Measurements from ENCODE around the gene DUSP3.

DUSP3 gene

DNA sequence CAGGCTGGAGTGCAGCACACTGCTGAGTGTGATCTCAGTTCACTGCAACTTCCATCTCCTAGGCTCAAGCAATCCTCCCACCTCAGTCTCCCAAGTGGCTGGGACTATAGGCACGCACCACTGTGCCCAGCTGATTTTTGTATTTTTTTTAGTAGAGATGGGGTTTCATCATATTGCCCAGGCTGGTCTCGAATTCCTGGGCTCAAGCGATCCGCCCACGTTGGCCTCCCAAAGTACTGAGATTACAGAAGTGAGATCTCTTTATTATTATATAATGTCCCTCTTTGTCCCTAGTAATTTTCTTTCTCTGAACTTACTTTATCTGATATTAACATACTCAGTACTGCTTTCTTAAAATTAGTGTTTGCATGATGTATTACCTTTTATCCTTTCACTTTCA is 9.8 kb upstream of the DUSP3 start:
- TF ChIP-seq TAF1 (IDR thresholded peaks at IDR 0.05; ENCODE audit: borderline replicate concordance, insufficient read depth, low read length): no peak
- TF ChIP-seq SIN3A (IDR thresholded peaks at IDR 0.05; ENCODE audit: borderline replicate concordance, insufficient read depth, low read length): no peak
- TF ChIP-seq, protein P1, sequence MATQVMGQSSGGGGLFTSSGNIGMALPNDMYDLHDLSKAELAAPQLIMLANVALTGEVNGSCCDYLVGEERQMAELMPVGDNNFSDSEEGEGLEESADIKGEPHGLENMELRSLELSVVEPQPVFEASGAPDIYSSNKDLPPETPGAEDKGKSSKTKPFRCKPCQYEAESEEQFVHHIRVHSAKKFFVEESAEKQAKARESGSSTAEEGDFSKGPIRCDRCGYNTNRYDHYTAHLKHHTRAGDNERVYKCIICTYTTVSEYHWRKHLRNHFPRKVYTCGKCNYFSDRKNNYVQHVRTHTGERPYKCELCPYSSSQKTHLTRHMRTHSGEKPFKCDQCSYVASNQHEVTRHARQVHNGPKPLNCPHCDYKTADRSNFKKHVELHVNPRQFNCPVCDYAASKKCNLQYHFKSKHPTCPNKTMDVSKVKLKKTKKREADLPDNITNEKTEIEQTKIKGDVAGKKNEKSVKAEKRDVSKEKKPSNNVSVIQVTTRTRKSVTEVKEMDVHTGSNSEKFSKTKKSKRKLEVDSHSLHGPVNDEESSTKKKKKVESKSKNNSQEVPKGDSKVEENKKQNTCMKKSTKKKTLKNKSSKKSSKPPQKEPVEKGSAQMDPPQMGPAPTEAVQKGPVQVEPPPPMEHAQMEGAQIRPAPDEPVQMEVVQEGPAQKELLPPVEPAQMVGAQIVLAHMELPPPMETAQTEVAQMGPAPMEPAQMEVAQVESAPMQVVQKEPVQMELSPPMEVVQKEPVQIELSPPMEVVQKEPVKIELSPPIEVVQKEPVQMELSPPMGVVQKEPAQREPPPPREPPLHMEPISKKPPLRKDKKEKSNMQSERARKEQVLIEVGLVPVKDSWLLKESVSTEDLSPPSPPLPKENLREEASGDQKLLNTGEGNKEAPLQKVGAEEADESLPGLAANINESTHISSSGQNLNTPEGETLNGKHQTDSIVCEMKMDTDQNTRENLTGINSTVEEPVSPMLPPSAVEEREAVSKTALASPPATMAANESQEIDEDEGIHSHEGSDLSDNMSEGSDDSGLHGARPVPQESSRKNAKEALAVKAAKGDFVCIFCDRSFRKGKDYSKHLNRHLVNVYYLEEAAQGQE (IDR thresholded peaks at IDR 0.05; ENCODE audit: insufficient read depth in 1 of 2, low read depth in 2 of 2, low read length in 2 of 2): no peak
- TF ChIP-seq FOXP2 (optimal IDR thresholded peaks at IDR 0.05; ENCODE audit: borderline replicate concordance, extremely low read depth, extremely low read length, insufficient read depth): no peak
- no peak for TF ChIP-seq POLR2AphosphoS5 (IDR thresholded peaks at IDR 0.05; ENCODE audit: low read depth, low read length)

DNA sequence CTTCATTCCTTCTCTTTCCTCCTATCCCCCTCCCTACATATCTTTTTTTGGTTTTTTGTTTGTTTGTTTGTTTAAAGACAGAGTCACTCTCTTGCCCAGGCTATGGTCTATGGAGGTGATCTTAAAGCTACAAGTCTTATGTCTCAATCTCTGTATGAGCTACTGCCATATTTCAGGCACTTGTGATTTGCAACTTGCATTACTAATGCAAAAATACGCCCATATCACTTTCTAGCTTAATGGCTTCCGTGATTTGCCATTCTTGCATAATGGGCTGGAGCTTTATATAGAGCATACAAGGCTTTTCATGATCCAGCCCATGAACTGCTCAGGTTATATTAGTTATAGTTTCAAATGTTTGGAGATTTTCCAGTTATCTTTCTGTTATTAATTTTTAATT is 9.0 kb upstream of the DUSP3 start:
- TF ChIP-seq TAF1 (IDR thresholded peaks at IDR 0.05; ENCODE audit: borderline replicate concordance, insufficient read depth, low read length): no peak
- no peak for TF ChIP-seq FOXP2 (optimal IDR thresholded peaks at IDR 0.05; ENCODE audit: borderline replicate concordance, extremely low read depth, extremely low read length, insufficient read depth)
- TF ChIP-seq POLR2AphosphoS5 (IDR thresholded peaks at IDR 0.05; ENCODE audit: low read depth, low read length): no peak
- TF ChIP-seq SIN3A (IDR thresholded peaks at IDR 0.05; ENCODE audit: borderline replicate concordance, insufficient read depth, low read length): no peak
- TF ChIP-seq, protein P1 (IDR thresholded peaks at IDR 0.05; ENCODE audit: insufficient read depth in 1 of 2, low read depth in 2 of 2, low read length in 2 of 2): no peak

DNA sequence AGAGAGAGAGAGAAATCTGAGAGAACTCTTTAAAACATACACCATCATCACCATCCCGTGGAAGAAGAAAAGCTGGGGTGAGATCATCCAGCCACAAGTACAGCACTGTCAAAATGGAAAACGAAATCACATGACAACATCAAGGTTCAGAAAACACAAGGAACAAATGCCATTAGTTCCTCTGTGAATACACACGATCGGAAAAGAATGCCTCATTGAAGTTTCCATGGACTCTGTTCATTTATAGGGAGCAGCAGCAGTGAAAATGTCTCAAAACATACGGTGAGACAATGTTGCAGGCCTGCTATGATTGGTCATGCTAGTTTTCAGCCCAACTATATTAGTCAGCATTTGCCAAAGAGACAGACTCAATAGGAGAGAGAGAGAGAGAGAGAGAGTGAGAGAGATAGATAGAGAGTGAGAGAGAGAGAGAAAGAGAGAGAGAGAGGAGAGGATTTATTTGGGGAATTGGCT is 5.9 kb upstream of the DUSP3 start:
- TF ChIP-seq FOXP2 (optimal IDR thresholded peaks at IDR 0.05; ENCODE audit: borderline replicate concordance, extremely low read depth, extremely low read length, insufficient read depth) (no peak), POLR2AphosphoS5 (IDR thresholded peaks at IDR 0.05; ENCODE audit: low read depth, low read length) (no peak), SIN3A (IDR thresholded peaks at IDR 0.05; ENCODE audit: borderline replicate concordance, insufficient read depth, low read length) (no peak), TAF1 (IDR thresholded peaks at IDR 0.05; ENCODE audit: borderline replicate concordance, insufficient read depth, low read length) (no peak)
- TF ChIP-seq, protein P1 (IDR thresholded peaks at IDR 0.05; ENCODE audit: insufficient read depth in 1 of 2, low read depth in 2 of 2, low read length in 2 of 2): no peak

- TF ChIP-seq POLR2AphosphoS5 (IDR thresholded peaks at IDR 0.05; ENCODE audit: low read depth, low read length) (no peak), TAF1 (IDR thresholded peaks at IDR 0.05; ENCODE audit: borderline replicate concordance, insufficient read depth, low read length) (no peak), SIN3A (IDR thresholded peaks at IDR 0.05; ENCODE audit: borderline replicate concordance, insufficient read depth, low read length) (no peak), FOXP2 (optimal IDR thresholded peaks at IDR 0.05; ENCODE audit: borderline replicate concordance, extremely low read depth, extremely low read length, insufficient read depth) (no peak)
- TF ChIP-seq, protein P1 (IDR thresholded peaks at IDR 0.05; ENCODE audit: insufficient read depth in 1 of 2, low read depth in 2 of 2, low read length in 2 of 2): no peak
Observed at GRCh38 chr17:43784068-43784467, 5.3 kb upstream of the DUSP3 start.

All from PFSK-1 (cell line).